OCI-LY1 (cell line): Measurements from ENCODE around the gene LSAMP.

Experiments
- CTCF ChIP-seq: fragments of 200-600 bp; sonication (generic), shearing (Covaris generic); IDR thresholded peaks from 2 replicates; pipeline ENCODE4 v1.5.1; 2017; ENCODE audit warnings: mild to moderate bottlenecking, antibody characterized with exemption, low read length, moderate library complexity, mixed read lengths
- EZH2 ChIP-seq: fragments of 200-600 bp; sonication (generic), shearing (Covaris generic); IDR thresholded peaks from 2 replicates; pipeline ENCODE4 v1.8.0; 2017; ENCODE audit warnings: borderline replicate concordance, mixed run types, mild to moderate bottlenecking, antibody characterized with exemption, low read length, moderate library complexity, mixed read lengths

DNA sequence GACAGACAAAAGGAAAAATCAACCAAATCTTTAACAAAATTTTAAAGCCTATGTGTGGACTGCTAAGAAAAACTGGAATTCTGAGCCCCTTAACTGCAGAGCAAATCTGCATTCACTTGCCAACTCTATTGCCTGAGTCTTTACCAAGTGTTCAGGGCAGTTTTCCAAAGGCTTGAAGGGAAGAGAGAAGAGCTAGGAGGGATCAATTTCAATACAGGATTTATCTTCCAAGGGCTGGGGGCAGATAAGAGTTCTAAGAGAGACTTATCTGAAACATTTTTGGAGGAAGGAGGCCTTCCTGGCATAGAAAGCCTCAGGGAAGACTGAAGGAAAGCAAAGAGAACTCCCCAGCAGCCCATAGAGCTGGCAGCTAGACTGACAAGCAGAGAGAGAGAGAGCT is 31.4 kb upstream of the LSAMP start:
- TF ChIP-seq CTCF, result no peak
- TF ChIP-seq EZH2, result no peak
